GM12878 (cell line): Measurements from ENCODE around the gene ALDH1L2. TPM values are rescaled to one million over a fixed set of nuclear protein-coding genes. Genes with fewer than 3 reads are reported as not detected.

ENCODE experiments used
- ATAC-seq: fragments of 200-7000 bp; cut with Tn5 transposase; 3 replicates; pipeline ENCODE4 v1.9.1; 2020; ENCODE audit warnings: mild to moderate bottlenecking, moderate library complexity
- BruUV-seq: library from RNA; stranded (reverse); fragments of 400-500 nt; replicated peaks from 2 replicates; lab custom pipeline; 2021; lab: Mats Ljungman, UMichigan
- CTCF ChIA-PET: fragments of 300-600 bp; sonication (Branson Sonifier 250); formaldehyde crosslinking; extraction: SDS; loops from one replicate; lab custom pipeline; 2021; ENCODE audit warnings: inconsistent platforms; lab: Yijun Ruan, JAX
- POLR2A ChIA-PET: fragments of 350-600 bp; formaldehyde crosslinking; extraction: SDS; loops from one replicate; lab custom pipeline; 2021; ENCODE audit warnings: inconsistent platforms; lab: Charles Lee
- RAD21 ChIA-PET: fragments of 300-600 bp; sonication (Branson Sonifier 250); formaldehyde crosslinking; loops from one replicate; lab custom pipeline; 2023; ENCODE audit warnings: antibody characterized with exemption; ENCODE audit not compliant: unreplicated experiment; lab: Charles Lee
- SMC1A ChIA-PET: fragments of 300-600 bp; sonication (Branson Sonifier 250); formaldehyde crosslinking; loops from one replicate; lab custom pipeline; 2023; ENCODE audit not compliant: unreplicated experiment, uncharacterized antibody; lab: Charles Lee
- DNase-seq: peaks from one replicate; pipeline ENCODE4 v3.0.0-alpha.2; 2011; ENCODE audit warnings: low read depth, low spot score
- FAIRE-seq: peaks from 3 replicates; lab custom pipeline; 2011; peaks lifted over from hg19 to GRCh38; lab: Jason Lieb, UNC
- H2AFZ ChIP-seq: 2 replicates; pipeline ENCODE4 v1.6.0; 2011; ENCODE audit warnings: low read depth, low read length, control low read depth; ENCODE audit not compliant: control insufficient read depth
- H3K27ac ChIP-seq: 2 replicates; pipeline ENCODE4 v1.5.1; 2011; ENCODE audit warnings: control low read depth; ENCODE audit not compliant: control insufficient read depth, insufficient read depth
- H3K27me3 ChIP-seq, 2 experiments: replicated peaks in 1 of 2; 2 replicates each; pipeline versions ENCODE4 v1.6.0 to v1.6.1; 2011; ENCODE audit warnings: low read length in 1 of 2; ENCODE audit not compliant: control insufficient read depth in 2 of 2, insufficient read depth in 2 of 2
- H3K36me3 ChIP-seq, 2 experiments: 2 replicates each; pipeline ENCODE4 v1.5.1; 2011; ENCODE audit warnings: low read length in 1 of 2; ENCODE audit not compliant: control insufficient read depth in 2 of 2, insufficient read depth in 2 of 2
- H3K4me1 ChIP-seq: 2 replicates; pipeline ENCODE4 v1.6.1; 2011; ENCODE audit warnings: mild to moderate bottlenecking, low read length, moderate library complexity, mixed read lengths; ENCODE audit not compliant: control insufficient read depth, insufficient read depth
- H3K4me2 ChIP-seq: 2 replicates; pipeline ENCODE4 v1.6.0; 2011; ENCODE audit warnings: control low read depth; ENCODE audit not compliant: control insufficient read depth, insufficient read depth
- H3K4me3 ChIP-seq: fragments of 200-600 bp; sonication (generic); 2 replicates; pipeline ENCODE4 v1.5.1; 2016
- H3K79me2 ChIP-seq: 2 replicates; pipeline ENCODE4 v1.6.0; 2011; ENCODE audit warnings: low read length; ENCODE audit not compliant: control insufficient read depth, insufficient read depth
- H3K9ac ChIP-seq: 2 replicates; pipeline ENCODE4 v1.8.0; 2011; ENCODE audit warnings: low read length, control low read depth, mixed read lengths; ENCODE audit not compliant: control insufficient read depth, insufficient read depth
- H3K9me3 ChIP-seq: replicated peaks from 3 replicates; pipeline ENCODE4 v1.5.1; 2011; ENCODE audit warnings: mild to moderate bottlenecking, low read length; ENCODE audit not compliant: control insufficient read depth, insufficient read depth
- H4K20me1 ChIP-seq: 2 replicates; pipeline ENCODE4 v1.6.0; 2011; ENCODE audit not compliant: control insufficient read depth, insufficient read depth
- ASH2L ChIP-seq: fragments of 300-600, 200-600 bp; sonication (generic); IDR thresholded peaks from 2 replicates; pipeline ENCODE4 v1.6.1; 2017; ENCODE audit warnings: low read depth, mild to moderate bottlenecking, borderline replicate concordance
- BMI1 ChIP-seq: fragments of 450-650 bp; IDR thresholded peaks from 2 replicates; pipeline ENCODE4 v1.6.1; 2016; ENCODE audit warnings: mild to moderate bottlenecking, moderate library complexity, borderline replicate concordance
- EZH2 ChIP-seq: IDR thresholded peaks from 2 replicates; pipeline ENCODE4 v1.6.1; 2012; ENCODE audit warnings: low read depth, mild to moderate bottlenecking, control low read depth, inconsistent platforms, low read length, borderline replicate concordance; ENCODE audit not compliant: control insufficient read depth
- FOS ChIP-seq: IDR thresholded peaks from 3 replicates; pipeline ENCODE4 v1.6.1; 2011; ENCODE audit warnings: borderline replicate concordance; ENCODE audit not compliant: insufficient read length; ENCODE audit errors: extremely low read depth
- GABPA ChIP-seq: IDR thresholded peaks from 2 replicates; pipeline ENCODE4 v1.6.1; 2014; ENCODE audit warnings: antibody characterized with exemption, low read depth, mild to moderate bottlenecking, inconsistent platforms
- GATAD2B ChIP-seq: fragments of 450-650 bp; conservative IDR thresholded peaks from 2 replicates; pipeline ENCODE4 v1.6.1; 2017; ENCODE audit warnings: low read depth, mild to moderate bottlenecking, moderate library complexity
- HDAC6 ChIP-seq: fragments of 200-600 bp; sonication (generic); IDR thresholded peaks from one replicate; pipeline ENCODE4 v1.8.0; 2017; ENCODE audit warnings: antibody characterized with exemption; ENCODE audit not compliant: unreplicated experiment
- HSF1 ChIP-seq: fragments of 150-350 bp; IDR thresholded peaks from 2 replicates; pipeline ENCODE4 v1.6.1; 2014; ENCODE audit warnings: mild to moderate bottlenecking, low read depth, low read length
- NFIC ChIP-seq: IDR thresholded peaks from 2 replicates; pipeline ENCODE4 v1.6.1; 2012; ENCODE audit warnings: low read depth, mild to moderate bottlenecking, inconsistent platforms, low read length, moderate library complexity
- NFXL1 ChIP-seq: fragments of 450-650 bp; IDR thresholded peaks from 2 replicates; pipeline ENCODE4 v1.6.1; 2017; ENCODE audit warnings: antibody characterized with exemption, mild to moderate bottlenecking, borderline replicate concordance
- NR2C2 ChIP-seq: IDR thresholded peaks from 2 replicates; pipeline ENCODE4 v1.6.1; 2011; ENCODE audit warnings: borderline replicate concordance, low read depth; ENCODE audit not compliant: control insufficient read depth, insufficient read length
- PAX8 ChIP-seq: fragments of 450-650 bp; IDR thresholded peaks from 2 replicates; pipeline ENCODE4 v1.6.1; 2017; ENCODE audit warnings: mild to moderate bottlenecking, moderate library complexity
- RBBP5 ChIP-seq: fragments of 200-600 bp; sonication (generic); conservative IDR thresholded peaks from 2 replicates; pipeline ENCODE4 v1.6.1; 2016
- SIX5 ChIP-seq: IDR thresholded peaks from 2 replicates; pipeline ENCODE4 v1.6.1; 2011; ENCODE audit warnings: mild to moderate bottlenecking, low read depth, low read length, moderate library complexity; ENCODE audit not compliant: severe bottlenecking
- SMAD5 ChIP-seq: IDR thresholded peaks from 2 replicates; pipeline ENCODE4 v1.6.1; 2016; ENCODE audit warnings: antibody characterized with exemption, low read depth
- TBL1XR1 ChIP-seq: IDR thresholded peaks from 2 replicates; pipeline ENCODE4 v1.6.1; 2012; ENCODE audit warnings: low read depth, low read length, improper control_type of control experiment
- TCF12 ChIP-seq: IDR thresholded peaks from 2 replicates; pipeline ENCODE4 v1.6.1; 2011; ENCODE audit warnings: low read depth, mild to moderate bottlenecking, low read length
- TCF3 ChIP-seq: IDR thresholded peaks from 2 replicates; pipeline ENCODE4 v1.6.1; 2012; ENCODE audit warnings: low read depth, mild to moderate bottlenecking, low read length, borderline replicate concordance; ENCODE audit not compliant: insufficient read depth
- TCF7 ChIP-seq: IDR thresholded peaks from 2 replicates; pipeline ENCODE4 v1.6.1; 2014; ENCODE audit warnings: antibody characterized with exemption, borderline replicate concordance
- ZNF592 ChIP-seq: fragments of 450-650 bp; IDR thresholded peaks from 2 replicates; pipeline ENCODE4 v1.6.1; 2017; ENCODE audit warnings: mild to moderate bottlenecking, moderate library complexity
- WGBS: methylation state at CpG from one replicate; pipeline ENCODE4 v1.1.6; 2016; ENCODE audit warnings: low lambda C conversion rate; ENCODE audit not compliant: insufficient replicate concordance, insufficient coverage; ENCODE audit errors: missing lambda C conversion rate; 5-methylcytosine and 5-hydroxymethylcytosine counted together
- in situ Hi-C: fragments of 300-500 bp; cut with MboI; formaldehyde crosslinking; loops from 9 replicates; pipeline ENCODE4 v1.14.3; 2018; ENCODE audit warnings: mixed read lengths
- intact Hi-C: fragments of 100-400 bp; cut with micrococcal nuclease; formaldehyde crosslinking; loops from one replicate; pipeline ENCODE4 v1.14.2; 2022; ENCODE audit not compliant: unreplicated experiment
- polyA plus RNA-seq, 11 experiments: library from polyadenylated mRNA; depleted of rRNA in 4 of 11; unstranded in 6 of 11; stranded (reverse) in 5 of 11; fragments of >200 nt; fragmentation: Nextera tagmentation in 4 of 11; fragmentation: Illumina TruSeq in 1 of 11; extraction: Ambion mirVana in 4 of 11; extraction: Trizol in 1 of 11; gene quantifications; 1 replicate in 1 of 11; 2 replicates in 10 of 11; pipeline versions ENCODE4 v1.2.1 to v1.2.3, GENCODE V29; 2011 to 2016; ENCODE audit warnings: inconsistent platforms in 2 of 11, missing spikeins in 2 of 11, low read depth in 1 of 11
- total RNA-seq, 4 experiments: library from RNA; depleted of rRNA in 3 of 4; stranded (reverse); fragments of >200 nt in 3 of 4; fragmentation: Illumina TruSeq in 1 of 4; extraction: Trizol in 1 of 4; gene quantifications; 2 replicates each; pipeline versions ENCODE4 v1.2.1 to v1.2.3, GENCODE V29; 2013 to 2021

ALDH1L2 gene
- total and polyA plus RNA-seq, 10 of the 15 experiments (the other 5 are each of a cell fraction or from before 2014, with no cell fraction given) = 0.15 to 13.7 (median 8.5) TPM

- RAD21 ChIA-PET = interaction anchor here (0.6 kb wide), 2 partner anchors 56 to 851 kb away, joined by 3 to 4 read pairs; no protein-coding TSS in a partner anchor
- 98% methylated on average over 8 of the region's 8 CpGs for WGBS
- intact Hi-C loops (no loop called here), in situ Hi-C loops (no loop called here)
- Histone ChIP-seq H2AFZ (no peak overlapping the region), H3K4me3 (no peak overlapping the region), H3K4me2 (no peak overlapping the region), H3K4me1 (peaks cover 11% of the 10 kb centered on the region), H3K9ac (no peak overlapping the region), H3K27ac (no peak overlapping the region), H3K27me3 (no peaks in the 10 kb centered on the region), H3K36me3 (no peaks in the 10 kb centered on the region), H4K20me1 (no peaks in the 10 kb centered on the region), H3K79me2 (no peaks in the 10 kb centered on the region), H3K9me3 (no peaks in the 10 kb centered on the region; the same call in 2 of the 3 replicates)
- DNase-seq (no peak), FAIRE-seq (no peak), ATAC-seq (no peak)
- SMC1A ChIA-PET = interaction anchor here (1.1 to 1.6 kb wide), 2 partner anchors 76 to 595 kb away, joined by 3 to 4 read pairs; no protein-coding TSS in a partner anchor
- CTCF ChIA-PET = interaction anchor here (0.8 to 1.3 kb wide), 2 partner anchors 76 to 595 kb away, joined by 4 to 5 read pairs; no protein-coding TSS in a partner anchor
- TF ChIP-seq HDAC6 (no peak), SIX5 (no peak), SMAD5 (no peak), TCF3 (no peak), FOS (no peak), GABPA (no peak), NFXL1 (no peak), ASH2L (no peak), TCF7 (no peak), TBL1XR1 (no peak), ZNF592 (no peak), EZH2 (no peak), TCF12 (no peak), PAX8 (no peak), RBBP5 (no peak), HSF1 (no peak), GATAD2B (no peak), NR2C2 (no peak), BMI1 (no peak), NFIC (no peak)
- POLR2A ChIA-PET = no interaction called here
- BruUV-seq = no TSS peak
Measured at GRCh38 chr12:104976703-104977102, 107.6 kb downstream of the ALDH1L2 start.
